Measurements from ENCODE around the gene PARP3.

GRCh38 chr3:51994530-51994929 lies 52.4 kb downstream of the PARP3 start:
- no peak for TF ChIP-seq CTCF (IDR thresholded peaks at IDR 0.05; ENCODE audit: borderline replicate concordance, extremely low read depth, low read length, poor library complexity, severe bottlenecking)
- no peak for TF ChIP-seq EZH2 (IDR thresholded peaks at IDR 0.05; ENCODE audit: borderline replicate concordance, low read depth, low read length, severe bottlenecking)
